NB4 (cell line): Measurements from ENCODE around the gene NCOA3.

Source experiments
- MYC ChIP-seq: IDR thresholded peaks from 2 replicates; pipeline ENCODE4 v1.6.1; 2011; ENCODE audit warnings: low read depth, low read length
- POLR2A ChIP-seq: IDR thresholded peaks from 2 replicates; pipeline ENCODE4 v1.6.1; 2011; ENCODE audit warnings: mild to moderate bottlenecking; ENCODE audit not compliant: insufficient read length; ENCODE audit errors: extremely low read depth
- TF ChIP-seq, protein P1 (sequence below): IDR thresholded peaks from one replicate; pipeline ENCODE4 v1.5.1; 2012; ENCODE audit warnings: low read depth, low read length

GRCh38 chr20:47551841-47552240 lies 50.2 kb downstream of the NCOA3 start:
- no peak for TF ChIP-seq POLR2A
- TF ChIP-seq, protein P1, sequence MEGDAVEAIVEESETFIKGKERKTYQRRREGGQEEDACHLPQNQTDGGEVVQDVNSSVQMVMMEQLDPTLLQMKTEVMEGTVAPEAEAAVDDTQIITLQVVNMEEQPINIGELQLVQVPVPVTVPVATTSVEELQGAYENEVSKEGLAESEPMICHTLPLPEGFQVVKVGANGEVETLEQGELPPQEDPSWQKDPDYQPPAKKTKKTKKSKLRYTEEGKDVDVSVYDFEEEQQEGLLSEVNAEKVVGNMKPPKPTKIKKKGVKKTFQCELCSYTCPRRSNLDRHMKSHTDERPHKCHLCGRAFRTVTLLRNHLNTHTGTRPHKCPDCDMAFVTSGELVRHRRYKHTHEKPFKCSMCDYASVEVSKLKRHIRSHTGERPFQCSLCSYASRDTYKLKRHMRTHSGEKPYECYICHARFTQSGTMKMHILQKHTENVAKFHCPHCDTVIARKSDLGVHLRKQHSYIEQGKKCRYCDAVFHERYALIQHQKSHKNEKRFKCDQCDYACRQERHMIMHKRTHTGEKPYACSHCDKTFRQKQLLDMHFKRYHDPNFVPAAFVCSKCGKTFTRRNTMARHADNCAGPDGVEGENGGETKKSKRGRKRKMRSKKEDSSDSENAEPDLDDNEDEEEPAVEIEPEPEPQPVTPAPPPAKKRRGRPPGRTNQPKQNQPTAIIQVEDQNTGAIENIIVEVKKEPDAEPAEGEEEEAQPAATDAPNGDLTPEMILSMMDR, result no peak
- no peak for TF ChIP-seq MYC
